Tibial nerve (tissue), 4 donors: ENCODE measurements around the gene ERC2.

Experiments used
- EP300 ChIP-seq, 2 donors: sonication (generic); formaldehyde crosslinking; IDR thresholded peaks; one replicate each; pipeline ENCODE4 v1.6.1; 2017; ENCODE audit warnings: antibody characterized with exemption in 2 of 2, mild to moderate bottlenecking in 1 of 2
- POLR2A ChIP-seq, 2 donors: fragments of 450-650 bp; IDR thresholded peaks; one replicate each; pipeline ENCODE4 v1.6.1; 2017; ENCODE audit warnings: antibody characterized with exemption in 2 of 2, mild to moderate bottlenecking in 2 of 2, moderate library complexity in 2 of 2
- TF ChIP-seq, protein P1 (sequence below), 5 experiments: fragments of 200-600 bp in 3 of 5; fragments of 450-650 bp in 2 of 5; sonication (generic) in 3 of 5; IDR thresholded peaks; one replicate each; pipeline ENCODE4 v1.5.1; 2016 to 2019; ENCODE audit warnings: antibody characterized with exemption in 5 of 5, mild to moderate bottlenecking in 3 of 5, moderate library complexity in 2 of 5

DNA sequence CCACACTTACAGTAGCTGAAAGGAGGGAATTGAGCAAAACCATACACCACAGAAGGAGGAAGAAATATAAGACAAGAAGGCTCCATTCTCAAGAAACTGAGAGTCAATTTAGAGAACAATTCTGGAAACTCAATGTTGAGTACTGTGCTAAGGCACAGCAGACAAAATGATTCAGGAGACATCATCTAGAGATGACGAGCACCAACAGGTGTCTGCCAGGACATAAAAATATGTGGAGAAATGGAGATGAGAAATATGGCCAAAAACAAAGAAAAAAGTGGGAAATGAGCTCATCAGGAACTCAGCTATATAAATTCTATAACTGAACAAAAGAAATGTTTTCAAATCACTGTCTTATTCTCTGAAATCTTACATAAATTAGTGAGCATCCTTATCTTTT, 343.7 kb downstream of the ERC2 start:
- TF ChIP-seq, protein P1, sequence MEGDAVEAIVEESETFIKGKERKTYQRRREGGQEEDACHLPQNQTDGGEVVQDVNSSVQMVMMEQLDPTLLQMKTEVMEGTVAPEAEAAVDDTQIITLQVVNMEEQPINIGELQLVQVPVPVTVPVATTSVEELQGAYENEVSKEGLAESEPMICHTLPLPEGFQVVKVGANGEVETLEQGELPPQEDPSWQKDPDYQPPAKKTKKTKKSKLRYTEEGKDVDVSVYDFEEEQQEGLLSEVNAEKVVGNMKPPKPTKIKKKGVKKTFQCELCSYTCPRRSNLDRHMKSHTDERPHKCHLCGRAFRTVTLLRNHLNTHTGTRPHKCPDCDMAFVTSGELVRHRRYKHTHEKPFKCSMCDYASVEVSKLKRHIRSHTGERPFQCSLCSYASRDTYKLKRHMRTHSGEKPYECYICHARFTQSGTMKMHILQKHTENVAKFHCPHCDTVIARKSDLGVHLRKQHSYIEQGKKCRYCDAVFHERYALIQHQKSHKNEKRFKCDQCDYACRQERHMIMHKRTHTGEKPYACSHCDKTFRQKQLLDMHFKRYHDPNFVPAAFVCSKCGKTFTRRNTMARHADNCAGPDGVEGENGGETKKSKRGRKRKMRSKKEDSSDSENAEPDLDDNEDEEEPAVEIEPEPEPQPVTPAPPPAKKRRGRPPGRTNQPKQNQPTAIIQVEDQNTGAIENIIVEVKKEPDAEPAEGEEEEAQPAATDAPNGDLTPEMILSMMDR (IDR thresholded peaks at IDR 0.05), result no peak
- TF ChIP-seq EP300 (IDR thresholded peaks at IDR 0.05) (no peak), POLR2A (IDR thresholded peaks at IDR 0.05) (no peak)
